SK-N-MC (cell line): ENCODE measurements around the gene TBC1D22A.

Experiments
- DNase-seq: peaks from one replicate; pipeline ENCODE4 v3.0.0-alpha.2; 2011; ENCODE audit warnings: low read depth, low spot score
- H3K27ac ChIP-seq: fragments of 200-600 bp; sonication (generic); 2 replicates; pipeline ENCODE4 v1.5.1; 2016; ENCODE audit warnings: mixed run types
- H3K36me3 ChIP-seq: fragments of 200-600 bp; sonication (generic); 2 replicates; pipeline ENCODE4 v1.6.1; 2017; ENCODE audit warnings: antibody characterized with exemption, low read length, mixed read lengths; ENCODE audit not compliant: insufficient read depth
- H3K4me3 ChIP-seq: fragments of 200-600 bp; sonication (generic); 2 replicates; pipeline ENCODE4 v1.5.1; 2016
- H3K9ac ChIP-seq: fragments of 200-600 bp; sonication (generic); 2 replicates; pipeline ENCODE4 v1.8.0; 2017; ENCODE audit warnings: mixed run types, mixed read lengths; ENCODE audit not compliant: insufficient read length
- H3K9me3 ChIP-seq: fragments of 200-600 bp; sonication (generic); 2 replicates; pipeline ENCODE4 v1.6.1; 2017; ENCODE audit warnings: low read depth, mild to moderate bottlenecking, antibody characterized with exemption, low read length, moderate library complexity, mixed read lengths
- EZH2 ChIP-seq: fragments of 200-600 bp; sonication (generic); IDR thresholded peaks from one replicate; pipeline ENCODE4 v1.6.1; 2017; ENCODE audit warnings: antibody characterized with exemption
- FOXP2 ChIP-seq: optimal IDR thresholded peaks from 2 replicates; pipeline ENCODE3; 2011; ENCODE audit warnings: mild to moderate bottlenecking, moderate library complexity; ENCODE audit not compliant: insufficient read depth; ENCODE audit errors: extremely low read length, control extremely low read depth
- POLR2AphosphoS5 ChIP-seq: IDR thresholded peaks from 2 replicates; pipeline ENCODE4 v1.6.1; 2012; ENCODE audit warnings: mild to moderate bottlenecking, low read depth, low read length, borderline replicate concordance

Gene TBC1D22A

GRCh38 chr22:46933040-46933930 lies 170.8 kb downstream of the TBC1D22A start:
- DNase-seq, result no peak
- no peak overlapping the region for H3K27ac ChIP-seq
- no peaks in the 10 kb centered on the region for H3K9me3 ChIP-seq
- no peak overlapping the region for H3K9ac ChIP-seq
- no peak overlapping the region for H3K4me3 ChIP-seq
- no peaks in the 10 kb centered on the region for H3K36me3 ChIP-seq
- TF ChIP-seq FOXP2, result no peak
- TF ChIP-seq POLR2AphosphoS5, result no peak
- no peak for TF ChIP-seq EZH2

DNA sequence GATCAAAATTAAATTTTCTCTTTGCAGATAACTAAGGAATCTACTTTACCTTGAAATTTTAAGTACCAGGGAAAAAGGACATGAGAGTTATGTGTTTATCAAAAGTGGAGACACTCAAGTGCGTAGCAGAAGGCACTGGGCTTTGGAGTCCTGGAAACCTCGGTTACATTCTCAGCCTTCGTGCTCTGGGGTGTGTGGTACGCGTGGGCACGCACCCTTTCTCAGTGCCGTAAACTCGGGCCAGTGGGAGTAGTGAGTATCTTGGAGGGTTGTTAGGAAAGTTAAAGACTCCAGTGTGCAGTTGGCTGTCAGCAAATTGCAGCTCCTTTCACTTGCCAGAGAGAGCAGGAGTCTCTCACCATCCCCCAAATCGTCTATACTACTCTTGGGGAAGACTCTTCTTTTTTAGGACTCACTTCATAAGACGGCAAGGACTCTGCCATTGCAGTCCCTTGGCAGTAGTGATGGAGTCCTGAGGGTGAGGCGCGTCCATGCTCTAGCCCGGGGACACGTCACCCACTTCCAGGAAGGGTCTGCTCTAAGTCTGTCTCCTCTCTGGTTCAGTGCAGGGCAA lies 171.8 kb downstream of the TBC1D22A start:
- Histone ChIP-seq H3K36me3 (no peaks in the 10 kb centered on the region), H3K27ac (no peak overlapping the region), H3K9ac (no peak overlapping the region), H3K4me3 (no peak overlapping the region), H3K9me3 (no peaks in the 10 kb centered on the region)
- TF ChIP-seq EZH2 (no peak), FOXP2 (no peak), POLR2AphosphoS5 (no peak)
- no peak for DNase-seq

- Histone ChIP-seq H3K9ac (no peak overlapping the region), H3K27ac (no peak overlapping the region), H3K36me3 (no peaks in the 10 kb centered on the region), H3K9me3 (no peaks in the 10 kb centered on the region), H3K4me3 (no peak overlapping the region)
- DNase-seq, result no peak
- no peak for TF ChIP-seq EZH2
- TF ChIP-seq FOXP2, result no peak
- no peak for TF ChIP-seq POLR2AphosphoS5
These were observed 172.5 kb downstream of the TBC1D22A start for GRCh38 chr22:46934746-46935491.

DNA sequence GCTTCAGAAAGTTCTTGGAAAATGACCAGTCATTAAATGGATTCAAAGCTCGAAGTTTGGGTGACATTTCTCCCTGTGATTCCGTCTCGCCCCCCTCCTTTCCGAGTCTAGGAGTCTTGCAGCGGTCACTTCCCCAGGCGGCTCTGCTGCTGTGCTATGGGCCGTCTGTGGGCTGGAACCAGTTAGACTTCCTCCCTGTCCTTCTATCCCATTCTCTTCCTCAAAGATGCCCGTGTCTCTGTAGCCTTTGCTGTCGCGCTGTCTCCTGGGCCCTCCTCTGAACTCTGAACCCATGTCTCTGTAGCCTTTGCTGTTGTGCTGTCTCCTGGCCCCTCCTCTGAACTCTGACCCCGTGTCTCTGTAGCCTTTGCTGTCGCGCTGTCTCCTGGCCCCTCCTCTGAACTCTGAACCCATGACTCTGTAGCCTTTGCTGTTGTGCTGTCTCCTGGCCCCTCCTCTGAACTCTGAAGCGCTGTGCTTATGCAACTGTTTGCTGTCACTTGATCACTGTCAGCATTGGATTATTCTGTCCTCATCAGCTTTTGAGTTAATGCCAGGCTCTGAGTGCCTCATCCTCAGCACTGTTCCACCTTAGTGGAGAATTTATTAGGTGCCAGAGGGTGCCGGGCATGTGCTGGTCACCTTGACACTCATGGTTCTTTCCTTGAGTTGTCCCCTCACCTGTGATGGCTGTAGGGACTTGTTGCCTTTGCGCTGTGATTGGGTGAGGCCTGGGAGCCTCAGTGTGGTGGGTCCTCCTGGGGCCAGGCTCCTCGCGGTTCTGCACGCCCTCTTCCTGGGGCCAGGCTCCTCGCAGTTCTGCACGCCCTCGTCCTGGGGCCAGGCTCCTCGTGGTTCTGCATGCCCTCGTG lies 173.3 kb downstream of the TBC1D22A start:
- TF ChIP-seq EZH2 (no peak), POLR2AphosphoS5 (no peak), FOXP2 (no peak)
- Histone ChIP-seq H3K9me3 (no peaks in the 10 kb centered on the region), H3K9ac (no peak overlapping the region), H3K36me3 (no peaks in the 10 kb centered on the region), H3K27ac (no peak overlapping the region), H3K4me3 (no peak overlapping the region)
- no peak for DNase-seq

DNA sequence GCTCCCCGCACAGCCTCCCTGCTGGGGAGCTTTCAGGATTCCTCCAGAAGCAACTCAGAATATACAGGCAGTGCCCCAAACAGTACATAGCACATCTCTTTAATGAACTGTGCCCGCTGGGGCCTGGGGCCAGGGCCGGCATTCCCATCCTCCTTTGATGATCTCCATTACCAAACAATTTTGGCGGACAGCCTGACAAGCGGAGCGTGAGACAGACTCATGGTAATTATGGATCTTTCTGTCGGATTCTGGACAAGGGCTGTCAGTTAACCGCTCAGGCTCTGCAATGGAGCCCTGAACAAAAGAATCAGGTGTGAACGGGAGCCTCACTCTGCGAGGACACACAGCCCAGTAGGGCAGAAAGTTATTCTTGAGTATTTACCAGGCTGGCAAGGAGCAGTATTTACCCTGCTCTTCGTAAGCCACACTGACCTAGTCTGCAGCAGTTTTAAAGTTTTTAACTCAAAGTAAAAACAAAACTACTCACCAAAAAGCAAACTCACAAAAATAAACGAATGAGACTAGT lies 174.0 kb downstream of the TBC1D22A start:
- H3K27ac ChIP-seq, result no peak overlapping the region
- TF ChIP-seq FOXP2 (no peak), EZH2 (no peak), POLR2AphosphoS5 (no peak)

DNA sequence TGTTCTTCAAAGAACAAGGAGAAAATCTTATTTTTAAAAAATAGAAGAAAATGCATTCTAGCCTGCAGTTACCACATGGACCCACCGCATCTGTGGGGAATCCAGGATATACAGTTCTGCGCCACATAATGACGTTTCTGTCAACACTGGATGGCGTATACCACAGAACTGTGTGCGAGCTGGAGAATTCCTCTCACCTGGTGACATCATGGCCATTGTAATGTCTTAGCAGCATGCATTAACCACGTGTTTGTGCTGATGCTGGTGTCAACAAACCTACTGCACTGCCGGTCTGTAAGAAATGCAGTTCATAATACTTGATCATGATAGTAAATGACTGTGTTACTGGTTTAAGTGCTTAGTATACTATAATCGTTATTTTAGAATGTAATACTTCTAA lies 174.7 kb downstream of the TBC1D22A start:
- DNase-seq, result no peak
- H3K36me3 ChIP-seq, result no peaks in the 10 kb centered on the region
- no peak overlapping the region for H3K4me3 ChIP-seq
- TF ChIP-seq EZH2 (no peak), FOXP2 (no peak), POLR2AphosphoS5 (no peak)
- H3K27ac ChIP-seq, result no peak overlapping the region
- H3K9me3 ChIP-seq, result no peaks in the 10 kb centered on the region
- H3K9ac ChIP-seq, result no peak overlapping the region

More for the DNA sequence above, 174.0 kb downstream of the TBC1D22A start:
- Histone ChIP-seq H3K9me3 (no peaks in the 10 kb centered on the region), H3K36me3 (no peaks in the 10 kb centered on the region), H3K9ac (no peak overlapping the region), H3K4me3 (no peak overlapping the region)
- no peak for DNase-seq

DNA sequence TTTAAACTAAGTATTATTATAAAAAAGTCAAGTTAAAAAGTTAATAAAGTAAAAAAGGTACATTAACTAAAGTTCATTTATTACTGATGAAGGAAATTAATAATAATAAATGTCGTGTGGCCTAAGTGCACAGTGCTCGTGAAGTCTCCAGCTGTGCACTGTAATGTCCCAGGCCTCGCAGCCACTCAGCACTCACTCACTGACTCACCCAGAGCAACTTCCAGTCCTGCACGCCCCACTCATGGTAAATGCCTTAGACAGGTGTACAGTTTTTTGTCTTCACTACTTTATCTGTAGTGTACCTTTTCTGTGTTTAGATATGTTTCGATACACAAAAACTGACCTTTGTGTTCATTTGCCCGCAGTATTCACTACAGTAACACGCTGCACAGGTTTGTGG lies 175.5 kb downstream of the TBC1D22A start:
- Histone ChIP-seq H3K36me3 (no peaks in the 10 kb centered on the region), H3K9me3 (no peaks in the 10 kb centered on the region), H3K9ac (no peak overlapping the region), H3K27ac (no peak overlapping the region), H3K4me3 (no peak overlapping the region)
- TF ChIP-seq POLR2AphosphoS5 (no peak), EZH2 (no peak), FOXP2 (no peak)
- DNase-seq, result no peak
